HL-60 (cell line): Measurements from ENCODE around the gene TMSB10.

Experiments used
- DNase-seq, 2 experiments: peaks; one replicate each; pipeline ENCODE4 v3.0.0-alpha.2; 2010 to 2020; ENCODE audit warnings: low read depth in 1 of 2, low spot score in 1 of 2
- H3K27ac ChIP-seq: fragments of 250-450 bp; sonication (Bioruptor Pico); replicated peaks from 2 replicates; pipeline ENCODE4 v1.5.1; 2020; ENCODE audit warnings: mild to moderate bottlenecking, moderate library complexity
- H3K27me3 ChIP-seq: fragments of 250-450 bp; sonication (Bioruptor Pico); 2 replicates; pipeline ENCODE4 v1.5.1; 2021; ENCODE audit warnings: mild to moderate bottlenecking, moderate library complexity; ENCODE audit not compliant: insufficient read depth, poor library complexity, severe bottlenecking
- H3K4me3 ChIP-seq: replicated peaks from 2 replicates; pipeline ENCODE4 v1.5.1; 2011; ENCODE audit warnings: mild to moderate bottlenecking, control low read depth, low read length; ENCODE audit not compliant: insufficient read depth
- GABPA ChIP-seq: IDR thresholded peaks from 2 replicates; pipeline ENCODE4 v1.6.1; 2012; ENCODE audit warnings: low read depth
- POLR2AphosphoS5 ChIP-seq: IDR thresholded peaks from 2 replicates; pipeline ENCODE4 v1.6.1; 2012; ENCODE audit warnings: low read depth
- REST ChIP-seq: IDR thresholded peaks from 2 replicates; pipeline ENCODE4 v1.6.1; 2012; ENCODE audit warnings: low read depth; ENCODE audit not compliant: insufficient replicate concordance
- SPI1 ChIP-seq: IDR thresholded peaks from 2 replicates; pipeline ENCODE4 v1.6.1; 2012; ENCODE audit warnings: low read depth, mild to moderate bottlenecking, borderline replicate concordance
- TF ChIP-seq, protein P1 (sequence below): IDR thresholded peaks from one replicate; pipeline ENCODE4 v1.5.1; 2011; ENCODE audit warnings: low read length, control low read depth, inconsistent platforms; ENCODE audit not compliant: insufficient read depth

Gene TMSB10

GRCh38 chr2:84946204-84947009, 41.0 kb downstream of the TMSB10 start:
- DNase-seq: peak in 1 of 2 experiments; percentile 81
- H3K4me3 ChIP-seq: no peak overlapping the region
- TF ChIP-seq, protein P1, sequence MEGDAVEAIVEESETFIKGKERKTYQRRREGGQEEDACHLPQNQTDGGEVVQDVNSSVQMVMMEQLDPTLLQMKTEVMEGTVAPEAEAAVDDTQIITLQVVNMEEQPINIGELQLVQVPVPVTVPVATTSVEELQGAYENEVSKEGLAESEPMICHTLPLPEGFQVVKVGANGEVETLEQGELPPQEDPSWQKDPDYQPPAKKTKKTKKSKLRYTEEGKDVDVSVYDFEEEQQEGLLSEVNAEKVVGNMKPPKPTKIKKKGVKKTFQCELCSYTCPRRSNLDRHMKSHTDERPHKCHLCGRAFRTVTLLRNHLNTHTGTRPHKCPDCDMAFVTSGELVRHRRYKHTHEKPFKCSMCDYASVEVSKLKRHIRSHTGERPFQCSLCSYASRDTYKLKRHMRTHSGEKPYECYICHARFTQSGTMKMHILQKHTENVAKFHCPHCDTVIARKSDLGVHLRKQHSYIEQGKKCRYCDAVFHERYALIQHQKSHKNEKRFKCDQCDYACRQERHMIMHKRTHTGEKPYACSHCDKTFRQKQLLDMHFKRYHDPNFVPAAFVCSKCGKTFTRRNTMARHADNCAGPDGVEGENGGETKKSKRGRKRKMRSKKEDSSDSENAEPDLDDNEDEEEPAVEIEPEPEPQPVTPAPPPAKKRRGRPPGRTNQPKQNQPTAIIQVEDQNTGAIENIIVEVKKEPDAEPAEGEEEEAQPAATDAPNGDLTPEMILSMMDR: no peak
- TF ChIP-seq SPI1 (peak; percentile 89), REST (no peak), POLR2AphosphoS5 (peak; percentile 68; the same call in 1 of the 2 replicates), GABPA (no peak)
- peak overlapping the region; percentile 69 for H3K27ac ChIP-seq
- no peaks in the 10 kb centered on the region for H3K27me3 ChIP-seq

- no peak overlapping the region for H3K4me3 ChIP-seq
- DNase-seq: no peak
- no peaks in the 10 kb centered on the region for H3K27me3 ChIP-seq
- TF ChIP-seq, protein P1: no peak
- TF ChIP-seq POLR2AphosphoS5: no peak
- no peak for TF ChIP-seq GABPA
- no peak for TF ChIP-seq REST
- no peak for TF ChIP-seq SPI1
- peak overlapping the region; percentile 69 for H3K27ac ChIP-seq
Measured at GRCh38 chr2:84947010-84947593, 41.6 kb downstream of the TMSB10 start.

- Histone ChIP-seq H3K27me3 (no peaks in the 10 kb centered on the region), H3K27ac (no peak overlapping the region), H3K4me3 (no peak overlapping the region)
- no peak for TF ChIP-seq POLR2AphosphoS5
- TF ChIP-seq, protein P1: no peak
- no peak for TF ChIP-seq SPI1
- no peak for TF ChIP-seq GABPA
- TF ChIP-seq REST: no peak
- DNase-seq: no peak
Measured at GRCh38 chr2:84953535-84953934, 48.1 kb downstream of the TMSB10 start.
